Measurements from ENCODE around the gene RBMS1. TPM values are rescaled to one million over a fixed set of nuclear protein-coding genes. Genes with fewer than 3 reads are reported as not detected.

RBMS1 gene
- total RNA-seq, 1 experiment from 2014 or later, result 38.8 TPM

GRCh38 chr2:160257743-160258491 lies 235.7 kb downstream of the RBMS1 start:
- intact Hi-C loops (cut with micrococcal nuclease), result loop anchor here (10.0 kb wide), 1 partner anchor 807 kb away; no protein-coding TSS in a partner anchor
- no peaks in the 10 kb centered on the region for H3K79me2 ChIP-seq (ENCODE audit: low read length)
- ATAC-seq, result no peak

DNA sequence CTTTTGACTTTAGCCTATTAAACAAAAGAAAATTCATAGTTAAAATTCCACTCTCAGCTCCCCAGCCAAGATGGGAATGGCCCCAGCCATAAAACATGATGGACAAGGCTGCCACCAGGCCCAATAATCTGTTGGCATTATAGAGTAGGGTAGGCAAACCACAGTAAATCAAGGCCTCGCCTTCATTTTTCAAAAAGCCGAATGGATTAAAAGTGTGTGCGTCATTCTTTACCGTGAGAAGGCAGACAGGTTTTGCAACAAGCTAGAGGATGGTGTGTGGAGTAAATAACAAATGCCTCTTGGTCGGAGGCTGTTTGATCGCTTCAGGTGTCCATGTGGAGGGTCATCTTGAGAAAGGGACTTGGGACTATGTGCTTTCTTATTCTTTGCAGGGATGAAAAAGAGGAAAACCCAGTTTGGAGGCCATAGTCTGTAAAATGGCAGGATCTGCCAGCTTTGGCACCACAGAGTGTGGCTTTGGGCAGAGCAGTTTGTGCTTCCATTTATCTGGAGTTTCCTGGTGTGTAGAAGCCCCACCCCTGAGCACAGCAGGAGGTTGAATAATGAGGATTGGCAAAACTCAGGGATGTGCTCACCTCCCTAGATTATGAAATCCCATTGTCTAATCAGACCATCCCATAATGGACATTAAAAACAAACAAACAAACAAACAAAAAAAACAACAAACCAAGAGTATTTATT lies 236.4 kb downstream of the RBMS1 start:
- ChIA-PET CTCF (no interaction called here), POLR2A (ENCODE audit: unreplicated experiment) (no interaction called here)
- Histone ChIP-seq H3K9ac (ENCODE audit: low read length) (no peak overlapping the region), H3K4me3 (ENCODE audit: low read length) (no peak overlapping the region), H3K27ac (ENCODE audit: low read length) (peak overlapping the region; percentile 21; the same call in 1 of the 2 replicates), H3K79me2 (ENCODE audit: low read length) (no peaks in the 10 kb centered on the region), H3K36me3 (ENCODE audit: low read depth, low read length) (no peaks in the 10 kb centered on the region), H3F3A (ENCODE audit: low read length, unreplicated experiment) (no peaks in the 10 kb centered on the region), H3K4me2 (ENCODE audit: low read length) (no peak overlapping the region), H3K9me3 (ENCODE audit: low read length) (no peaks in the 10 kb centered on the region), H3K27me3 (ENCODE audit: low read length) (no peaks in the 10 kb centered on the region), H3K4me1 (ENCODE audit: insufficient read depth, low read length) (peaks cover 17% of the 10 kb centered on the region), H3K9me2 (replicated peaks; ENCODE audit: low read length) (no peaks in the 10 kb centered on the region), H2AFZ (ENCODE audit: low read length) (no peak overlapping the region), H4K20me1 (ENCODE audit: low read length) (no peaks in the 10 kb centered on the region)
- intact Hi-C loops (cut with micrococcal nuclease), result loop anchor here (10.0 kb wide), 1 partner anchor 808 kb away; no protein-coding TSS in a partner anchor
- DNase-seq (peak; percentile 42), ATAC-seq (no peak)
- no TSS peak for BruUV-seq (replicated peaks)
- TF ChIP-seq EZH2 (IDR thresholded peaks at IDR 0.05; ENCODE audit: low read length, unreplicated experiment) (no peak), EZH2phosphoT487 (IDR thresholded peaks at IDR 0.05; ENCODE audit: borderline replicate concordance, low read length) (no peak)

More at GRCh38 chr2:160257743-160258491, 235.7 kb downstream of the RBMS1 start:
- no TSS peak for BruUV-seq (replicated peaks)
- no peaks in the 10 kb centered on the region for H3K9me2 ChIP-seq (replicated peaks; ENCODE audit: low read length)
- peaks cover 12% of the 10 kb centered on the region for H3K4me1 ChIP-seq (ENCODE audit: insufficient read depth, low read length)
- no peaks in the 10 kb centered on the region for H4K20me1 ChIP-seq (ENCODE audit: low read length)
- ChIA-PET CTCF (no interaction called here), POLR2A (ENCODE audit: unreplicated experiment) (no interaction called here)
- H3F3A ChIP-seq (ENCODE audit: low read length, unreplicated experiment), result no peaks in the 10 kb centered on the region
- no peaks in the 10 kb centered on the region for H3K36me3 ChIP-seq (ENCODE audit: low read depth, low read length)
- 0 out of 2 replicates have a peak overlapping the region, but pooled peaks have one; percentile 21 for H3K27ac ChIP-seq (ENCODE audit: low read length)
- TF ChIP-seq EZH2phosphoT487 (IDR thresholded peaks at IDR 0.05; ENCODE audit: borderline replicate concordance, low read length) (no peak), EZH2 (IDR thresholded peaks at IDR 0.05; ENCODE audit: low read length, unreplicated experiment) (no peak)
- TF ChIP-seq, protein P1, sequence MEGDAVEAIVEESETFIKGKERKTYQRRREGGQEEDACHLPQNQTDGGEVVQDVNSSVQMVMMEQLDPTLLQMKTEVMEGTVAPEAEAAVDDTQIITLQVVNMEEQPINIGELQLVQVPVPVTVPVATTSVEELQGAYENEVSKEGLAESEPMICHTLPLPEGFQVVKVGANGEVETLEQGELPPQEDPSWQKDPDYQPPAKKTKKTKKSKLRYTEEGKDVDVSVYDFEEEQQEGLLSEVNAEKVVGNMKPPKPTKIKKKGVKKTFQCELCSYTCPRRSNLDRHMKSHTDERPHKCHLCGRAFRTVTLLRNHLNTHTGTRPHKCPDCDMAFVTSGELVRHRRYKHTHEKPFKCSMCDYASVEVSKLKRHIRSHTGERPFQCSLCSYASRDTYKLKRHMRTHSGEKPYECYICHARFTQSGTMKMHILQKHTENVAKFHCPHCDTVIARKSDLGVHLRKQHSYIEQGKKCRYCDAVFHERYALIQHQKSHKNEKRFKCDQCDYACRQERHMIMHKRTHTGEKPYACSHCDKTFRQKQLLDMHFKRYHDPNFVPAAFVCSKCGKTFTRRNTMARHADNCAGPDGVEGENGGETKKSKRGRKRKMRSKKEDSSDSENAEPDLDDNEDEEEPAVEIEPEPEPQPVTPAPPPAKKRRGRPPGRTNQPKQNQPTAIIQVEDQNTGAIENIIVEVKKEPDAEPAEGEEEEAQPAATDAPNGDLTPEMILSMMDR (conservative IDR thresholded peaks at IDR 0.05; ENCODE audit: low read depth, low read length), result no peak
- no peak for DNase-seq
- H3K27me3 ChIP-seq (ENCODE audit: low read length), result no peaks in the 10 kb centered on the region
- H2AFZ ChIP-seq (ENCODE audit: low read length), result no peak overlapping the region
- H3K4me3 ChIP-seq (ENCODE audit: low read length), result no peak overlapping the region
- no peaks in the 10 kb centered on the region for H3K9me3 ChIP-seq (ENCODE audit: low read length)
- H3K9ac ChIP-seq (ENCODE audit: low read length), result no peak overlapping the region
- no peak overlapping the region for H3K4me2 ChIP-seq (ENCODE audit: low read length)

DNA sequence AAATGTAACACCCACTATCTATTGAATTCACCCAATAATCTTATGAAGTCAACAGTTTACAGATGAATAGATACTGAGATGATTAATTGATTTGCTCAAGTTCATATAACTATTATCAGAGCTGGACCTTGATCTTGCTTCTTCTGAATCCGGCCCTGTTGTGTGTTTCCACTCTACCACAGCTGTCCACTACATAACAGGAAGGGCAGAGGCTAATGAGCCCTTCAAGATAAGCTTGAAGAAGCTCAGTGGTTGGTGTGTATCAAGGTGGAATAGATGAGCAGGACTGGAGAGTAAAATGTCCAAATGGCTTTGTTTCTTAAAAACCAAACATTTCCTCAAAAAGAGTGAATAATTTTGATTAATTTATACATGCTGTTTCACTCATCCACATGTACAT lies 237.1 kb downstream of the RBMS1 start:
- intact Hi-C loops (cut with micrococcal nuclease), result loop anchor here (10.0 kb wide), 1 partner anchor 808 kb away; no protein-coding TSS in a partner anchor
- CTCF ChIA-PET, result no interaction called here
- Histone ChIP-seq H3K27me3 (ENCODE audit: low read length) (no peaks in the 10 kb centered on the region), H3K9ac (ENCODE audit: low read length) (no peak overlapping the region), H2AFZ (ENCODE audit: low read length) (no peak overlapping the region), H3K27ac (ENCODE audit: low read length) (no peak overlapping the region), H3K9me3 (ENCODE audit: low read length) (no peaks in the 10 kb centered on the region), H3F3A (ENCODE audit: low read length, unreplicated experiment) (no peaks in the 10 kb centered on the region), H3K9me2 (replicated peaks; ENCODE audit: low read length) (no peaks in the 10 kb centered on the region), H4K20me1 (ENCODE audit: low read length) (no peaks in the 10 kb centered on the region), H3K4me2 (ENCODE audit: low read length) (no peak overlapping the region), H3K79me2 (ENCODE audit: low read length) (no peaks in the 10 kb centered on the region), H3K36me3 (ENCODE audit: low read depth, low read length) (no peaks in the 10 kb centered on the region), H3K4me1 (ENCODE audit: insufficient read depth, low read length) (peaks cover 17% of the 10 kb centered on the region), H3K4me3 (ENCODE audit: low read length) (no peak overlapping the region)
- TF ChIP-seq EZH2phosphoT487 (IDR thresholded peaks at IDR 0.05; ENCODE audit: borderline replicate concordance, low read length) (no peak), EZH2 (IDR thresholded peaks at IDR 0.05; ENCODE audit: low read length, unreplicated experiment) (no peak)
- TF ChIP-seq, protein P1 (conservative IDR thresholded peaks at IDR 0.05; ENCODE audit: low read depth, low read length), result no peak
- ATAC-seq (no peak), DNase-seq (no peak)
- BruUV-seq (replicated peaks), result no TSS peak
- POLR2A ChIA-PET (ENCODE audit: unreplicated experiment), result no interaction called here
